Erythroblast (primary cell): ENCODE data around the gene LRP3.

Experiments used
- GATA1 ChIP-seq: IDR thresholded peaks from 2 replicates; pipeline ENCODE4 v1.6.1; 2011; ENCODE audit warnings: low read depth, mild to moderate bottlenecking, control low read depth, low read length, moderate library complexity
- POLR2A ChIP-seq: IDR thresholded peaks from 2 replicates; pipeline ENCODE4 v1.6.1; 2011; ENCODE audit warnings: mild to moderate bottlenecking, low read length

- TF ChIP-seq POLR2A: no peak
- no peak for TF ChIP-seq GATA1
Observed at GRCh38 chr19:33219261-33219815, 25.2 kb downstream of the LRP3 start.
